ENCODE measurements around the gene ATOH8. TPM values are rescaled to one million over a fixed set of nuclear protein-coding genes. Genes with fewer than 3 reads are reported as not detected.
A peak's percentile ranks its signal among the peaks of the same experiment; 100 is the strongest.

ATOH8 gene, protein sequence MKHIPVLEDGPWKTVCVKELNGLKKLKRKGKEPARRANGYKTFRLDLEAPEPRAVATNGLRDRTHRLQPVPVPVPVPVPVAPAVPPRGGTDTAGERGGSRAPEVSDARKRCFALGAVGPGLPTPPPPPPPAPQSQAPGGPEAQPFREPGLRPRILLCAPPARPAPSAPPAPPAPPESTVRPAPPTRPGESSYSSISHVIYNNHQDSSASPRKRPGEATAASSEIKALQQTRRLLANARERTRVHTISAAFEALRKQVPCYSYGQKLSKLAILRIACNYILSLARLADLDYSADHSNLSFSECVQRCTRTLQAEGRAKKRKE
- 10 to 100 TPM; 56.7 to 68.5 TPM for total RNA-seq
- polyA plus RNA-seq = 10 to 100 TPM; 51.5 to 78.8 TPM
- long read RNA-seq, donor 1, transcript ATOH8-201 (3 exons, 2,438 nt) = major isoform, 64 of 100 reads
- long read RNA-seq, donor 1, partial matches to known transcripts = 9 of 100 reads
- long read RNA-seq, donor 1, other reads (novel, unspliced or antisense) = 24 of 100 reads
- long read RNA-seq, donor 2, transcript ATOH8-201 (3 exons, 2,438 nt) = major isoform, 44 of 74 reads
- long read RNA-seq, donor 2, partial matches to known transcripts = 21 of 74 reads
- long read RNA-seq, donor 2, other reads (novel, unspliced or antisense) = 8 of 74 reads

DNA sequence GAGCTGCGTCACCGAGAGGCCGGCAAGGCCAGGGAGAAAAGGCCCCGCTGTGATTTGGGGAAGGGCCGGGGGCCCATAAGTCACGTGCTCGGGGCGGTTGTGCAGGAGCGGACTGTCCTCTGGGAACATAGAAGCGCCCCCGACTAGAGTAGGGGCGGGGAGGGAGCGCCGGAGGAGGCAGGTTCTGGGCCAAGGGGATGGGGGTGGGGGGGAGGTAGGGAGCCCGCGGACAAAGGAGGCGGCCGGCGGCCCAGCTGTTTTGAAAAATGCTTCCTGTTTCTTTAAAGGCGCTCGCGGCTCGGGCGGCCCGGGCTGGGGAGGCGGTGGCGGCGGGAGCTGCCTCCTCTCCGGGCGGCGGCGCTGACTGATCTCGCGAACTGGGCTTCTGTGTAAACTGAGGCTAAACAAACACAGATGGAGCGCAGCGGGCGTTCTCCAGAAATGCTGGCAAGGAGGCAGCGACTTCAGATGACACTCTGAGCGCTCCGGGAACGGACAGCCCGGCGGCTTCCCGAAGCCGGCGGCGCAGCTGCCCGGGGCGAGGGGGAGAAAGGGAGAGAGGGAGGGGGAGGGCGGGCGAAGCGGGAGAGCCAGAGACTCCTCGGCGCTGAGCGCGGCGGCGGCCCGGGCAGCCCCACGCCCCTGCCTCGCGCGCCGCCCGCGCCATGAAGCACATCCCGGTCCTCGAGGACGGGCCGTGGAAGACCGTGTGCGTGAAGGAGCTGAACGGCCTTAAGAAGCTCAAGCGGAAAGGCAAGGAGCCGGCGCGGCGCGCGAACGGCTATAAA lies at the start of gene ATOH8:
ATOH8 (plus strand) TSS at position 467 of the 788 bp plus-strand sequence; CDS start at position 666, 199 bp downstream.
- Histone ChIP-seq H3K4me1 (ENCODE audit: control insufficient read depth in 1 of 2, insufficient read depth in 2 of 2, low read length in 2 of 2) (peaks cover 0 to 3% of the 10 kb centered on the region in 2 donors), H3K9me3 (ENCODE audit: control insufficient read depth, low read length) (no peaks in the 10 kb centered on the region), H3K36me3 (ENCODE audit: control insufficient read depth in 1 of 2, insufficient read depth in 2 of 2, low read length in 1 of 2) (no peaks in the 10 kb centered on the region), H3K4me3 (ENCODE audit: low read length in 2 of 2) (peak within 1 kb of the TSS; percentile 87 to 92), H3K27ac (ENCODE audit: low read depth in 1 of 2, low read length in 2 of 2) (peak within 1 kb of the TSS; percentile 57 to 88), H3K27me3 (ENCODE audit: control insufficient read depth in 1 of 2, insufficient read depth in 2 of 2, low read length in 1 of 2) (no peaks in the 10 kb centered on the region)
- DNase-seq (peak; percentile 87 to 93), ATAC-seq (ENCODE audit: low FRiP score) (peak; percentile 65)
- WGBS, 2 donors = 0 to 1% methylated on average over 57 to 81 of the region's 81 CpGs
- intact Hi-C loops (cut with DNase I) = loop anchor here (2.0 to 5.0 kb wide), 5 partner anchors 15 to 59 kb away; no protein-coding TSS in a partner anchor

DNA sequence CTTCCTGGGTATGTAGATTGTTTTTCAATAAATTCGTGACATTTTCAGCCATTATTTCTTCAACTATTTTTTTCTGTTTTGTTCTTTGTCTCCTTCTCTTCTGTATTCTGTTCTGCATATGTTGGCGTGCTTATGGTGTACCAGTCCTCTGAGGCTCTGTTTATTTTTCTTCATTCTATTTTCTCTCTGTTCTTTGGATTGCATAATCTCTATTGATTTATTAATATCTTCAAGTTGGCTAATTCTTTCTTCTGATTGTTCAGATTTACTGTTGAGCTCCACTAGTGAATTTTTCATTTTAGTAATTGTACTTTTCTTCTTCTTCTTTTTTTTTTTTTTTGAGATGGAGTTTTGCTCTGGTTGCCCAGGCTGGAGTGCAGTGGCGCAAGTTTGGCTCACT lies 49.8 kb upstream of the ATOH8 start:
- H3K9me3 ChIP-seq (ENCODE audit: control insufficient read depth, low read length) = no peaks in the 10 kb centered on the region
- no peaks in the 10 kb centered on the region for H3K4me1 ChIP-seq (ENCODE audit: control insufficient read depth in 1 of 2, insufficient read depth in 2 of 2, low read length in 2 of 2)
- DNase-seq (no peak), ATAC-seq (ENCODE audit: low FRiP score) (no peak)
- no peaks in the 10 kb centered on the region for H3K27me3 ChIP-seq (ENCODE audit: control insufficient read depth in 1 of 2, insufficient read depth in 2 of 2, low read length in 1 of 2)
- no peak overlapping the region for H3K27ac ChIP-seq (ENCODE audit: low read depth in 1 of 2, low read length in 2 of 2)
- WGBS, 2 donors = 89 to 91% methylated on average over 3 of the region's 3 CpGs
- intact Hi-C loops (cut with DNase I) = no loop called here
- H3K36me3 ChIP-seq (ENCODE audit: control insufficient read depth in 1 of 2, insufficient read depth in 2 of 2, low read length in 1 of 2) = no peaks in the 10 kb centered on the region
- no peak overlapping the region for H3K4me3 ChIP-seq (ENCODE audit: low read length in 2 of 2)

DNA sequence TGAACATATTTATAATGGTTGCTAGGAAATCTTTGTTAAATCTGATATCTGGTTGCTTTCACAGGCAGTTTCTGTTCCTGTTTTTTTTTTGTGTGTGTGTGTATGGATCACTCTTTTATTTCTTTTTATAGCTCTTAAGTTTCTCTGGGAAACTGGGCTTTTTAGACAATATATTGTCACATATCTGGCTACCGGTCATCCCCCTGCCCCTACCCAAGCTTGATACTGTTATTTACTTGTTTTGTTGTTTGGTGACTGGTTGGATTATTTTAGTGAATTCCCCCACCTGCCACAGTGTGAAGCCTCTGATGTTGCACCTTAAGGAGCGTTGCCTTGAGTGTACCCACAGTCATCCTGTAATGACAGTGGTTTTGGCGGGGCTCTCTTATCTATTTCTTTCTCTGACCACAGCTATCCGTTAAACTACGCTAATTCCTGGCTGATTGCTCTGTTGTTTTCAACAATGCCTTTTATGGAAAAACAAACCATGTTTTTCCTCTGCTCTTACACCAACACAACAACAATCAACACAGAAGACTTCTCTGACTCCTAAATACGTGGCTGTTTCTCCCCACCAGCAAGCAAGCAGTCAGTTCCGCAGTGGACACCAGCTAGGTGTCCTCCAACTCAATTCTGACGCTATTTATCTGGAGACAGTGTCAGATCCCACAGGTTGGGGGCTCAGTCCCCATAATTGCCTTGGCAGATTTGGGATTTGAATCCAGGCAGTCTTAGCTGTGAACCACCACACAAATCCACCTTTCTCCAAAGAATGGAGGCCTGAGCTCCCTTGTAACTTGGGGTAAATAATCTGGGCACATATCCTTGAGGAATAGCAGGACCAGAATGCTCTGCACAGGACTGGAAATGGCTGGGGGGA lies 48.8 kb upstream of the ATOH8 start:
- Histone ChIP-seq H3K4me1 (ENCODE audit: control insufficient read depth in 1 of 2, insufficient read depth in 2 of 2, low read length in 2 of 2) (no peaks in the 10 kb centered on the region), H3K27ac (ENCODE audit: low read depth in 1 of 2, low read length in 2 of 2) (no peak overlapping the region), H3K36me3 (ENCODE audit: control insufficient read depth in 1 of 2, insufficient read depth in 2 of 2, low read length in 1 of 2) (no peaks in the 10 kb centered on the region), H3K27me3 (ENCODE audit: control insufficient read depth in 1 of 2, insufficient read depth in 2 of 2, low read length in 1 of 2) (no peaks in the 10 kb centered on the region), H3K4me3 (ENCODE audit: low read length in 2 of 2) (no peak overlapping the region), H3K9me3 (ENCODE audit: control insufficient read depth, low read length) (no peaks in the 10 kb centered on the region)
- DNase-seq (no peak), ATAC-seq (ENCODE audit: low FRiP score) (no peak)
- WGBS, 2 donors = 90% methylated on average over 8 of the region's 8 CpGs
- intact Hi-C loops (cut with DNase I) = loop anchor here in 1 of 2 donors (5.0 kb wide), 1 partner anchor 68 kb away; no protein-coding TSS in a partner anchor

DNA sequence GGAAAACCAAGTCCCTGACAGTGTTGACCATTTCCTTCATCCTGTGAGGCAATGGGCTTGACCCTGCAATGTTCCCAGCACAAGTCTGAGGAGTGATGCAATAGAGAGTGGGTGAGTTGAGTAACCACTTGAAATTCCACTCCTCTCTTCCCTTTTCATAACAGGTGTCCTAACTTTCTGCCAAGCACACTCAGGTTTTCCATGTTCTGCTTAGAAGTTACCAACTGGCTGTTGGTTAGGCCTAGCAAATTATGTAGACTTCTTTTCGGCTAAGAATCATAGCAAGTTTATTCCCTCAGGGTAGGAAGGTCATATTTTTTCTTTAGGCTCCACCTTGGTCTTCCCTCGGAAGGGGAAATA lies 48.1 kb upstream of the ATOH8 start:
- DNase-seq = peak in 1 of 2 donors; percentile 66

DNA sequence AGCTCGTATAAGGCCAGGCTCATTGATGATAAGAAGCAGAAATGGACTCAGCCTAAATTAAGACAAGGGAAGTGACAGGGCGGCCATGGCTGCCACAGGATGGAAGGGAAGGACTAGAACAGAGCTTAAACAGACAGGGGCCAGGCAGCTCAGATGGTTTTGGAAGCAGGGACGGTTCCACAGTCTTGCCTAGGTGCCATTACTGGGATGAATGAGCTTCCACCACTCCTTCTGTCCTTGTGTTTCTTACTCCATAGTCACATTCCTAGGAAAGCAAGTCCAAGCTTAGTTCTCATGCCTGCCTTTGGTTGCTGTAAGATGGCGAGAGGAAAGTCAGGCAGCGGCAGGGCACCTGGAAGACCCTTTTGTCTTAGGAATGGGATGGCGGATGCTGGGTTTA lies 47.7 kb upstream of the ATOH8 start:
- Histone ChIP-seq H3K4me1 (ENCODE audit: control insufficient read depth in 1 of 2, insufficient read depth in 2 of 2, low read length in 2 of 2) (no peaks in the 10 kb centered on the region), H3K4me3 (ENCODE audit: low read length in 2 of 2) (no peak overlapping the region), H3K27me3 (ENCODE audit: control insufficient read depth in 1 of 2, insufficient read depth in 2 of 2, low read length in 1 of 2) (no peaks in the 10 kb centered on the region), H3K36me3 (ENCODE audit: control insufficient read depth in 1 of 2, insufficient read depth in 2 of 2, low read length in 1 of 2) (no peaks in the 10 kb centered on the region), H3K9me3 (ENCODE audit: control insufficient read depth, low read length) (no peaks in the 10 kb centered on the region), H3K27ac (ENCODE audit: low read depth in 1 of 2, low read length in 2 of 2) (no peak overlapping the region)
- 80 to 93% methylated on average over 6 of the region's 6 CpGs for WGBS, 2 donors
- intact Hi-C loops (cut with DNase I) = loop anchor here in 1 of 2 donors (5.0 kb wide), 1 partner anchor 69 kb away; no protein-coding TSS in a partner anchor
- DNase-seq (no peak), ATAC-seq (ENCODE audit: low FRiP score) (no peak)

More for the DNA sequence above, 48.1 kb upstream of the ATOH8 start:
- Histone ChIP-seq H3K9me3 (ENCODE audit: control insufficient read depth, low read length) (no peaks in the 10 kb centered on the region), H3K4me3 (ENCODE audit: low read length in 2 of 2) (no peak overlapping the region), H3K27me3 (ENCODE audit: control insufficient read depth in 1 of 2, insufficient read depth in 2 of 2, low read length in 1 of 2) (no peaks in the 10 kb centered on the region), H3K27ac (ENCODE audit: low read depth in 1 of 2, low read length in 2 of 2) (no peak overlapping the region), H3K36me3 (ENCODE audit: control insufficient read depth in 1 of 2, insufficient read depth in 2 of 2, low read length in 1 of 2) (no peaks in the 10 kb centered on the region), H3K4me1 (ENCODE audit: control insufficient read depth in 1 of 2, insufficient read depth in 2 of 2, low read length in 2 of 2) (no peaks in the 10 kb centered on the region)
- WGBS, 2 donors = 87 to 93% methylated on average over 2 of the region's 2 CpGs
- ATAC-seq (ENCODE audit: low FRiP score) = peak; percentile 76
- intact Hi-C loops (cut with DNase I) = loop anchor here in 1 of 2 donors (5.0 kb wide), 1 partner anchor 68 kb away; no protein-coding TSS in a partner anchor

DNA sequence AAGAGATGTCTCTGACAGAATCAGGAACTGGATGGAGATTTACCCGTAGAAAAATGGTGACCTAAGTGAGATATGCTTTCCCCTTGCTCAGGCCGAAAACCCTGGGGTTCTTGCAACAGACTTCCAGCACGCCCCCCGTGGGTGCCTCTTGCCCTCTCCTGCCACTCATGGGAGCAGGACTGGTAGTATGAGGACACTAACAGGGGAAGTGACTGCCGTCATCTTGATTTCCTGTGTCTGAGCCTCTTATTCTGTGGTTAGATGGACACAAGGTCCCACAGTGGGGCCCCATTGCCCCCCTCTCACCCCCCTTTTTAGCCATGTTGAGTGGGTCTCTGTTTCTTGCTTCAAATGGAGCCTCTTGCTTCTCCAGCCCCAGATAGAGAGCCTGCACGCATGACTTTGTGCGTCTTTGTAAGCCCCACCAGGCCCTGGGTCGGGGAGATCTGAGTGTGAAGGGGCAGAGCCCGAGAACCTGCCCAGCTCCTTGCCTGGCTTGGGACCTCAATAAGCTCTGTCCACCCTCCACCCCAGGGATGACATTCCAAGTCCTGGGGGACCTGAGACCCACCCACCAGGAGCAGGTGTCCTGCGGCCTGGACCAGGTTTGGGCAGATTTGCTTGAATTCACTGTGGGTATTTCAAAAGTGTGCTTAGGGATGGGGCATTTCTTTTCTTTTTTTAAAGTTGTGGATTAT lies 47.0 kb upstream of the ATOH8 start:
- 84 to 90% methylated on average over 10 of the region's 10 CpGs for WGBS, 2 donors
- DNase-seq = peak in 1 of 2 donors; percentile 83
- H3K4me1 ChIP-seq (ENCODE audit: control insufficient read depth in 1 of 2, insufficient read depth in 2 of 2, low read length in 2 of 2) = no peaks in the 10 kb centered on the region
- intact Hi-C loops (cut with DNase I) = loop anchor here (1.0 to 5.0 kb wide), 2 partner anchors 69 kb away; no protein-coding TSS in a partner anchor
- no peak for ATAC-seq (ENCODE audit: low FRiP score)
- H3K27ac ChIP-seq (ENCODE audit: low read depth in 1 of 2, low read length in 2 of 2) = no peak overlapping the region
- H3K27me3 ChIP-seq (ENCODE audit: control insufficient read depth in 1 of 2, insufficient read depth in 2 of 2, low read length in 1 of 2) = no peaks in the 10 kb centered on the region
- H3K9me3 ChIP-seq (ENCODE audit: control insufficient read depth, low read length) = no peaks in the 10 kb centered on the region
- no peak overlapping the region for H3K4me3 ChIP-seq (ENCODE audit: low read length in 2 of 2)
- no peaks in the 10 kb centered on the region for H3K36me3 ChIP-seq (ENCODE audit: control insufficient read depth in 1 of 2, insufficient read depth in 2 of 2, low read length in 1 of 2)

DNA sequence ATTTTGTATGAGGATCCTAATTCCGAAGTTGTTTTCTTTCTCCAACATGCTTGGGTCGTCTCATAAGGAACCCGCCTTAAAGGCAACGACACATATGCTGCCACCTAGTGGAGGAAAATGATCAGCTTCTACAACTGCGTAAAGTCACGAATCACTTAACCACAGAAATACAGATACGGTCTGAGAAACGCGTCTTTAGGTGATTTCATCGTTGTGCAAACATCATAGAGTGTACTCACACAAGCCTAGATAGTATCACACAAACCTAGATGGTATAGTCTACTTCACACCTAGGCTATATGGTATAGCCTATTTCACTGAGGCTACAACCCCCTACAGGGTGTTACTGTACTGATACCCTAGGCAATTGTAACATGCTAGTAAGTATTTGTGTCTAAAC lies 46.5 kb upstream of the ATOH8 start:
- DNase-seq (no peak), ATAC-seq (ENCODE audit: low FRiP score) (peak; percentile 70)
- WGBS, 2 donors = 0% methylated on average over 10 of the region's 10 CpGs
- Histone ChIP-seq H3K36me3 (ENCODE audit: control insufficient read depth in 1 of 2, insufficient read depth in 2 of 2, low read length in 1 of 2) (no peaks in the 10 kb centered on the region), H3K27me3 (ENCODE audit: control insufficient read depth in 1 of 2, insufficient read depth in 2 of 2, low read length in 1 of 2) (no peaks in the 10 kb centered on the region), H3K27ac (ENCODE audit: low read depth in 1 of 2, low read length in 2 of 2) (no peak overlapping the region), H3K9me3 (ENCODE audit: control insufficient read depth, low read length) (no peaks in the 10 kb centered on the region), H3K4me1 (ENCODE audit: control insufficient read depth in 1 of 2, insufficient read depth in 2 of 2, low read length in 2 of 2) (no peaks in the 10 kb centered on the region), H3K4me3 (ENCODE audit: low read length in 2 of 2) (no peak overlapping the region)
- intact Hi-C loops (cut with DNase I) = loop anchor here (1.0 to 5.0 kb wide), 2 partner anchors 70 kb away; no protein-coding TSS in a partner anchor
